ENCODE measurements around the gene KIF2A.

KIF2A gene

DNA sequence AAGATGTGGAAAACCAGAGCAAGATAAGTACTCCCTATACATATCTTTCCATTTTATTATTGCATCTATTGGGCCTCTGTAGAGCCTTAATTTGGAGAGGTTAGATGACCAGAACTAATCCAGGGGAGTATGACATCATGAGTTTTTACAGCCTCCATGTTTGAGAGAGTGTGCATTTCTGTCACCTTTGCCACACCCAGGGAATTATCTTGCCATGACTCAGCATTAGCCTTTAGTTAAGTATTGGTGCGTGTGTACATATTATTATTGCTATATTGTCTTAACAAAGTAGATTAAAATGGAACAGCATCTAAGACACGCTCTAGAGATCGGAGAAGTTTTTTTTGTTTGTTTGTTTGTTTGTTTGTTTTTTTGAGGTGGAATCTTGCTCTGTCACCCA, 70.1 kb downstream of the KIF2A start:
- no peak for DNase-seq (ENCODE audit: low spot score)

- DNase-seq (ENCODE audit: low spot score), result no peak
Observed at GRCh38 chr5:62385131-62385530, 79.1 kb downstream of the KIF2A start.

DNA sequence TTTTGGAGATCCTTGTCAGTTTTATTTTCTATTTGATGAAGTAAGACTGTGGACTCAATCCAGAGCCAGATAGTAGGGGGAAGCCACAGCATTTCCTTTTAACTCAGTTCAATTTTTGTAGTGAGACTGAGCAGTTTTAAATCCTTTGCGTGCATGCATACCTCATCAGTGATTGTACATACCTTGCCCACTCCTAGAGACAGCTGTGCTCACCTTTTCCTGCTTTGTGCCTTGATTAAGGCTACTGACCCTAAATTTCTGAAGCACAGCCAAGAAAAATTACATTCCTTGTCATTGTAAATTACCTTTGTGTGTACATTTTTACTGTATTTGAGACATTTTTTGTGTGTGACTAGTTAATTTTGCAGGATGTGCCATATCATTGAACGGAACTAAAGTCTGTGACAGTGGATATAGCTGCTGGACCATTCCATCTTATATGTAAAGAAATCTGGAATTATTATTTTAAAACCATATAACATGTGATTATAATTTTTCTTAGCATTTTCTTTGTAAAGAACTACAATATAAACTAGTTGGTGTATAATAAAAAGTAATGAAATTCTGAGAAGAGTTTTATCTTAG, 79.9 kb downstream of the KIF2A start:
- no peak for DNase-seq (ENCODE audit: low spot score)

DNA sequence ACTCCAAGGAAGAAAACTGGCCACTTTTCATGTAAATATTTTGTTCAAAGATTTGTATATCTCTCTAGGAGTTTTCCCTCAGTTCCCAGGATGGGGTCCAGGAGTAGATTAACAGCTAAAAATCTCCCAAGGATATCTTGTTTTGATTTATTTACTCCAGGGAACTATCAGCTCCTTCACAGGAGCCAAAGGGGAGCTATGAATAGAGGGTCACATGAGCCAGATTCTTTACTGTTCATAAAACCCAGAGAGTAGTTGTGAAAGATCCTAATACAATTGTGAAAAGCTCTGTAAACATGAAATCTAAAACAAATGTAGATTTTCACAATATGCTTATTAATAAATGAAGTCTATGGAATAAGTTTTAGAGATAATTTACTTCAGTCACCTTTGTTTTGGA, 80.8 kb downstream of the KIF2A start:
- DNase-seq (ENCODE audit: low spot score), result no peak

- no peak for DNase-seq (ENCODE audit: low spot score)
Observed at GRCh38 chr5:62395210-62395950, 89.4 kb downstream of the KIF2A start.

- peak; percentile 98 for DNase-seq (ENCODE audit: low spot score)
Observed at GRCh38 chr5:62403411-62404250, 97.6 kb downstream of the KIF2A start, which contains the start of gene DIMT1. DIMT1 (minus strand) TSS chr5:62403905; CDS start chr5:62403772, 133 bp downstream.

DNA sequence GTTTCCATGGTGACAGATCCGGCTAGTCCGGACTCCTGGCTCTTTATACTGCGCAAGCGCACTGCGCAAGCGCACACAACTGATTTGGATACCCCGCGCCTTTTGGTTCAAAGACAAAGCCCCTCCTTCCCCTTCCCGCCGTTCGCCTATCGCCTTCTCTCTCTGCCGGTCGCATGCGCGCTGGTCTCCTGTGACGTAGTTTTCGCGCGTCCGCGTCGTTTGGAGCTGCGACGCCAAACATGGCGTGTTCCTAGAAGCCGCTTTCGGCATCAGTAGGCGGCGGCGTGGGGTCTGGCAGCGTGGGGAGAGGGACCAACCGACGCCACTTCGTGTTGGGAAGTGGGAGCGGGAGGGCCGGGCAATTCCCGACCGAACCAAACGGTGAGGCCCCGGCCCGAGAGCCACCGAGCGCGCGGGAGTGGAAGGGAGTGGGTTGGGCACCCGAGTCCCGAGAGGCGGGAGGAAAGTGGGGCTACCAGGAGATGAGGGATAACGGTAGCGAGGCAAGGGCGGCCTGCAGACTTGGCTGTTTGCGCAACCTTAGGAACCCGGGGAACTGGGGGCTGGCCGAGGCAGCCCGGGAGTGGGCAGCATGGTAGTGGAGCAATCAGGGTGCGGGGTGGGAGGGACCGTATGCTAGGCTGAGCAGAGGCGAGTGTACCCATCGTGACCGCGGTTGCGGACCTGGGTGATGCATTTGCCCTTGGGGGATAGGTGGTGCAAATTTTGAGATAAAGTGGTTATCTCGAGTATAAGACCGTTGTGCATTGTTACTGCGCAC, 106.7 kb downstream of the KIF2A start, which contains the start of gene IPO11:
IPO11 (plus strand) TSS at position 215 of the 781 bp plus-strand sequence. CDS start 24,517 bp downstream, outside the sequence.
- DNase-seq (ENCODE audit: low spot score), result peak; percentile 100

GRCh38 chr5:62413711-62414110, 107.7 kb downstream of the KIF2A start:
- DNase-seq (ENCODE audit: low spot score), result no peak

DNA sequence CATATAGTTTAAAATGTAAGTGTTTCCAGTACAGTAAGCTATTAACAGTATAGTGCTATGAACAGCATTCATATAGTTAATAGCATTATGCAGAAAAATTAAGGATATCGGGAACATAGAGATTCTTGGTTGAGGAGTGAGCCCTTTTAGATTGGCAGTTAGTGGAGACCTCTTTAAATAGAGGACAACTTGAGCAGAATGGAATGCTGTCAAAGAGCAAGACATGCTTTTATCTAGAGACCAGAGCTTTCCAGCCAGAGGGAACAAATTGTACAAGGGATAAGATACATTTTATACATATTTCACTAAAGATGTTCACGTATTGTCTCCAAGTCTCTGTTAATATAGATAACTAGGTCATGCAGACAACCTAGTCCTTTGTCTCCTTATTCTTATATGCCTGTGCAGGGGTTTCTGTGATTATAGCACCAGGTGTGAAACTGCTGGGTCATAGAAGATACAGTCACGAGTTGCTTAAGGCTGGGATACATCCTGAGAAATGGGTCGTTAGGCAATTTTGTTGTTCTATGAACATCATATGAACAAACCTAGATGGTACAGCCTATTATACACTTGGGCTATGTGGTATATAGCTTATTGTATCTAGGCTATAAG, 112.6 kb downstream of the KIF2A start:
- no peak for DNase-seq (ENCODE audit: low spot score)

GRCh38 chr5:62419609-62420008, 113.6 kb downstream of the KIF2A start:
- DNase-seq (ENCODE audit: low spot score), result no peak

DNA sequence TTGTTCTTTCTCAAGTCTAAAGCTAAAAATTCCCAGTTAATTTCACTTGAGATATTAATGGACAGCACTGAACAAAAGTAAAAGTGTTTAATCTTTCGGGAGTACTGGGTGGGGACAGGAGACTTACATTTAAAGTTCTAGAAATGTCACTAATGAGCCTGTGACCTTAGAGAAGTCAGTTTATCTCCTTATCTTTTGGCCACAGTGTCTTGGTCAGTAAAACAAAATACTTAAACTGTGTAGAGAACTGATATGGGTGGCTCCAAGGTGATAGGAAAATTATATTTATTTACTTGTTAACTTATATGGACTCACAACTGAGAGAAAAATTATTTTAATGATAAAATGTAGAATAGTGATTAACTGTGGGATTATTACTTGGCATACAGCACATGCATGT, 115.4 kb downstream of the KIF2A start:
- DNase-seq (ENCODE audit: low spot score), result no peak

DNA sequence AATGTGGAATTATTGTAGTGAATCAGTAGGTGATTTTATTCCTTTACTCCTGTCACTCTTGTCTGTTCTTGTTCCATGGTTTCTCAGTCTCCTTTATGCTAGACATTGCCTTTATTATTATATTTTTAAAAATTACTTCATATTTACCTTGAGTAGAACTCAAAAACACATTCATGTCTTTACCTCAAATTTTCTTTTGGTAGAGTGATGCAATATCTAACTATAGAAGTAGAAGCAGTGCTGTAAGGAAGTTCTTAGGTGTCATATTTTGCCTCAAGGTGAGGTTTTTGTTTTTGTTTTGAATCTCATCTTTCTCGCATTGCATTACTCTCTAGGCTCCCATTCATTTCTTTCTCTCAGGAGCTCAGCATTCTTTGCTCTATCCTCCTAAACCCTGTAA, 118.8 kb downstream of the KIF2A start:
- DNase-seq (ENCODE audit: low spot score), result no peak

DNA sequence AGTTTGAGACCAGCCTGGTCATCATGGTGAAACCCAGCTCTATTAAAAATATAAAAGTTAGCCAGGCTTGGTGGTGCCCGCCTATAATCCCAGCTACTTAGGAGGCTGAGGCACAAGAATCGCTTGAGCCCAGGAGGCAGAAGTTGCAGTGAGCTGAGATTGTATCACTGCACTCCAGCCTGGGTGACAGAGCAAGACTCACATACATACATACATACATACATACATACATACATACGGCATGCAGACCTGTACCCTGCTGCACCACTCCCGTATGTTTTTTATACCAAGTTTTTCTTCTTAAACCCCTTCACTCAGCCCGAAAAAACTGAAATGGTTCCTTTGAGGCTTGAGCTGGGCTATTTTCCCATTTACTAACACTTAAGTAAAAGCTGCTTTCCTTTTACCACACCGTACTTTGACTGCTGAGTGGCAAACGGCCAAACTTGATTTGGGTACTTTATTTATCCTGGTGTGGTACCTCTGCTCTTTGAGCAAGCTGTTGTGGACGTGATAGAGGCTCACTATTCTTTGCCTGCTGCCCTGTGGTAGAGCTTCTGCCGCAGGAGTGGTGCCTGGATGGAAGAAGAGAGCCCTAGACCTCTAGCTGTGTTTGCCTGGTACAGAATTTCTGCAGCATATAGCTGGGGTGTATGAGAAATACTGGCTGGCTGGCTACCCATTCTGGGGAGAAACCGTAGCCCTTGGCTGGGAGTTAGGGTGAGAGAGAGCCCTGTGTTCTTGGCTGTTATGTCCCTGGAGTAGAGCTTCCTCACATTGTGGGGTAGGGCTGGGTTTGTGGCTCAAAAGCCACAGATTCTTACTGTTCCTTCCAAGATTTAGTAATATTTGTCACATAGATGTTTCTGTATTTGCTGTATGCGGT, 126.0 kb downstream of the KIF2A start:
- DNase-seq (ENCODE audit: low spot score), result peak; percentile 8

GRCh38 chr5:62432621-62433064, 126.6 kb downstream of the KIF2A start:
- peak; percentile 29 for DNase-seq (ENCODE audit: low spot score)

All from SK-N-DZ (cell line).